ENCODE measurements around the gene BOLL. TPM values are rescaled to one million over a fixed set of nuclear protein-coding genes. Genes with fewer than 3 reads are reported as not detected.

The BOLL gene
- total and polyA plus RNA-seq, 4 donors, result not detected

DNA sequence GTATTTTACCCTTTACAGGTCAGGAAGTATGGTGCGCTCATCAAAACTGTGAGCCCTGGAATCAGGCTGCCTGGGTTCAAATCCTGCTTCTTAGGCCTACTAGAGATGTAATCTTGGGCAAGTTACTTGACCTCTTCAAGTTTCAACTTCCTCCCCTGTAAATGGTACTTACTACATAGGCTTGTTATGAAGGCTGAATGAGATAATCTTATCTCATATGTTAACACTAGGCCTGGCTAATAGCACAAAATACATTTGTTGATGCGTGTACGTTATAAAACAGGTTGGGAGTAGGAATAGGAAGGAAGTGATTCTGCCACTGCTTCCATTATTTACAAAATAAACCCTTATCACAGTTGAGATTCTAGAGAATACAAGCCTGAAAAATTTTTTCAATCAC is 108.1 kb downstream of the BOLL start:
- Histone ChIP-seq H3K4me1 (ENCODE audit: control insufficient read depth in 1 of 2, insufficient read depth in 2 of 2, low read length in 2 of 2) (peaks cover 0 to 4% of the 10 kb centered on the region in 2 donors), H3K27ac (ENCODE audit: low read depth in 1 of 2, low read length in 2 of 2) (no peak overlapping the region), H3K27me3 (ENCODE audit: control insufficient read depth in 1 of 2, insufficient read depth in 2 of 2, low read length in 1 of 2) (no peaks in the 10 kb centered on the region), H3K9me3 (ENCODE audit: control insufficient read depth, low read length) (no peaks in the 10 kb centered on the region), H3K36me3 (ENCODE audit: control insufficient read depth in 1 of 2, insufficient read depth in 2 of 2, low read length in 1 of 2) (no peaks in the 10 kb centered on the region), H3K4me3 (ENCODE audit: low read length in 2 of 2) (no peak overlapping the region)
- no peak for DNase-seq
- no peak for ATAC-seq (ENCODE audit: low FRiP score)
- intact Hi-C loops (cut with DNase I), result no loop called here
- WGBS, 2 donors, result 82% methylated on average over 3 of the region's 3 CpGs

Other genes starting within 250 kb of the BOLL start
- gene RFTN2, start 109.7 kb downstream of the BOLL start, total RNA-seq, result 10 to 100 TPM; 17.5 to 22.2 TPM
- 1 to 10 TPM; 8.0 to 8.8 TPM for gene RFTN2, start 109.7 kb downstream of the BOLL start, polyA plus RNA-seq
- gene MARS2, start 80.0 kb downstream of the BOLL start, total RNA-seq, result 1 to 10 TPM; 3.6 to 3.7 TPM
- gene MARS2, start 80.0 kb downstream of the BOLL start, polyA plus RNA-seq, result 1 to 10 TPM in 1 of 2 donors, under 1 TPM in 1; 0.74 to 1.5 TPM
- gene PLCL1, start 19.3 kb upstream of the BOLL start, total RNA-seq, result 10 to 100 TPM; 11.6 to 14.8 TPM
- 10 to 100 TPM in 1 of 2 donors, 1 to 10 TPM in 1; 5.1 to 15.7 TPM for gene PLCL1, start 19.3 kb upstream of the BOLL start, polyA plus RNA-seq

All from aorta (tissue), 5 donors.